Peyer's patch (tissue), 4 donors: ENCODE results near the gene MOCS1. TPM values are rescaled to one million over a fixed set of nuclear protein-coding genes. Genes with fewer than 3 reads are reported as not detected.

Experiments
- DNase-seq, 3 donors: peaks; one replicate each; pipeline ENCODE4 v3.0.0-alpha.2; 2017 to 2019
- H3K27ac ChIP-seq, 4 donors: fragments of 200-600 bp; sonication (generic); one replicate each; pipeline ENCODE4 v1.5.1; 2016 to 2019
- H3K27me3 ChIP-seq, 2 donors: fragments of 200-600 bp; sonication (generic); one replicate each; pipeline ENCODE4 v1.5.1; 2019
- H3K36me3 ChIP-seq, 3 donors: fragments of 200-600 bp; sonication (generic); one replicate each; pipeline ENCODE4 v1.5.1; 2016 to 2019
- H3K4me1 ChIP-seq, 4 donors: fragments of 200-600 bp; sonication (generic); one replicate each; pipeline ENCODE4 v1.5.1; 2016 to 2019
- H3K4me3 ChIP-seq, 4 donors: fragments of 200-600 bp; sonication (generic); 1 replicate in 3 of 4; 2 replicates in 1 of 4; pipeline ENCODE4 v1.5.1; 2016 to 2019; ENCODE audit warnings: mild to moderate bottlenecking in 1 of 4
- H3K9me3 ChIP-seq, 4 donors: fragments of 200-600 bp; sonication (generic); one replicate each; pipeline ENCODE4 v1.5.1; 2016 to 2019; ENCODE audit warnings: mild to moderate bottlenecking in 1 of 4
- CTCF ChIP-seq, 6 experiments: fragments of 450-650 bp in 4 of 6; fragments of 200-600 bp in 2 of 6; sonication (generic) in 1 of 6; IDR thresholded peaks; one replicate each; pipeline ENCODE4 v1.5.1; 2017 to 2019; ENCODE audit warnings: antibody characterized with exemption in 6 of 6, mild to moderate bottlenecking in 3 of 6, moderate library complexity in 1 of 6
- POLR2A ChIP-seq, 2 donors: fragments of 450-650 bp; IDR thresholded peaks; one replicate each; pipeline ENCODE4 v1.5.1; 2017; ENCODE audit warnings: antibody characterized with exemption in 2 of 2, mild to moderate bottlenecking in 2 of 2, moderate library complexity in 2 of 2
- total RNA-seq, 4 donors: library from RNA; depleted of rRNA; stranded (reverse); fragments of >200 nt; gene quantifications; one replicate each; pipeline ENCODE4 v1.1.0, GENCODE V29; 2016

MOCS1 gene
- total RNA-seq, 4 donors from 2014 or later = 32.2 to 62.0 (median 53.6) TPM

DNA sequence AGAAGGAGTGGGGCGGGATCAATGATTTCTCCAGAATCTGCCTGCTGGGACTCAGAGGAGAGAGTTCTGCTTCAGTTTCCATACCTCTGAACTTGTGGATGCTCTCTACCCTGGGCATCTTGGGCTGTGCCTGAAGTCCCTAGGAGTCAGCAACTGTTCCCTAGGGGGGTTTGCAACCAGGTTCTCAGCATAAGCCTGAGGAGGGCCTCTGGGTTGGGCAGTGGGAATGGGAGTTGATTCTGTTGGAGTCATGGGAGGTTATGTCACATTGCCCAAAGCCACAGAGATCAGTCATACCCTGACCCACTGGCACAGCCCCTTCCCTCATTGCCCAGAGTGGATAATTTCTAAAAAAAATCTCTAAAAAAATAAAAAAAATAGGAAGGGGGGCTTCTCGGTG is 47.4 kb downstream of the MOCS1 start:
- DNase-seq = no peak
- H3K27me3 ChIP-seq = no peaks in the 10 kb centered on the region
- H3K9me3 ChIP-seq = no peaks in the 10 kb centered on the region
- no peaks in the 10 kb centered on the region for H3K36me3 ChIP-seq
- TF ChIP-seq CTCF (IDR thresholded peaks at IDR 0.05) (no peak), POLR2A (IDR thresholded peaks at IDR 0.05) (no peak)
- H3K4me1 ChIP-seq = peaks cover 0 to 17% (median 0%) of the 10 kb centered on the region in 4 donors
- H3K27ac ChIP-seq = peak overlapping the region in 2 of 4 donors; percentile 66 to 77
- H3K4me3 ChIP-seq = no peak overlapping the region

- Histone ChIP-seq H3K27me3 (no peaks in the 10 kb centered on the region), H3K4me1 (peaks cover 0 to 19% (median 0%) of the 10 kb centered on the region in 4 donors), H3K9me3 (no peaks in the 10 kb centered on the region), H3K4me3 (no peak overlapping the region), H3K36me3 (no peaks in the 10 kb centered on the region), H3K27ac (peak overlapping the region in 1 of 4 donors; percentile 12)
- DNase-seq = no peak
- TF ChIP-seq POLR2A (IDR thresholded peaks at IDR 0.05) (no peak), CTCF (IDR thresholded peaks at IDR 0.05) (no peak)
Measured at GRCh38 chr6:39885691-39886090, 48.6 kb downstream of the MOCS1 start.

DNA sequence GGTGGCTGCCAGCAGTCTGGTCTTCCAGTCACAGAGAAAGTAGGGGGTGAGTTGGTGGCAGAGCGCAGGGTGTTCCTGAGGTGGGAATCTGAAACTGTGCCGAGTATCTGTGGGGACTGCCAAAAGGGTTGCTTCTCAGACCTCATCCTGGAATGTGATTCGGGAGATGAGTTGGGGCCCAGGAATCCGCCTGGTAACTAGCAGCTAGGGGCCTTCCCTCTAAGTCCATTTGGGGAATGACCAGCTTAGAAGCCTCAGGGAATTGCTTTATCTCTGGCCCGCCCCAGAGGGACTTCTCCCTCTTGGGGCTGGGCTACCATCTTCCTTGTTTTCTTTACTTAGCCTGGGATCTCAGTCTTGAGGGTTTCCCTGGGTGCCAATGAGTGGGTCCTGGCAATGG is 49.6 kb downstream of the MOCS1 start:
- TF ChIP-seq POLR2A (IDR thresholded peaks at IDR 0.05) (no peak), CTCF (IDR thresholded peaks at IDR 0.05) (no peak)
- Histone ChIP-seq H3K4me1 (peaks cover 0 to 19% (median 0%) of the 10 kb centered on the region in 4 donors), H3K27ac (no peak overlapping the region)

GRCh38 chr6:39882531-39882899 is 51.7 kb downstream of the MOCS1 start:
- H3K4me1 ChIP-seq = peaks cover 0 to 12% (median 0%) of the 10 kb centered on the region in 4 donors
- no peaks in the 10 kb centered on the region for H3K27me3 ChIP-seq
- TF ChIP-seq POLR2A (IDR thresholded peaks at IDR 0.05) (no peak), CTCF (IDR thresholded peaks at IDR 0.05) (no peak)
- no peak overlapping the region for H3K4me3 ChIP-seq
- H3K27ac ChIP-seq = peak overlapping the region in 2 of 4 donors; percentile 30 to 40
- no peaks in the 10 kb centered on the region for H3K9me3 ChIP-seq
- DNase-seq = no peak
- H3K36me3 ChIP-seq = peaks cover 0 to 9% (median 0%) of the 10 kb centered on the region in 3 donors

More for the DNA sequence above, 49.6 kb downstream of the MOCS1 start:
- H3K27me3 ChIP-seq = no peaks in the 10 kb centered on the region
- no peak for DNase-seq
- H3K4me3 ChIP-seq = no peak overlapping the region
- no peaks in the 10 kb centered on the region for H3K9me3 ChIP-seq
- no peaks in the 10 kb centered on the region for H3K36me3 ChIP-seq

- peaks cover 0 to 9% (median 0%) of the 10 kb centered on the region in 3 donors for H3K36me3 ChIP-seq
- H3K27me3 ChIP-seq = no peaks in the 10 kb centered on the region
- no peak for DNase-seq
- H3K9me3 ChIP-seq = no peaks in the 10 kb centered on the region
- H3K4me3 ChIP-seq = no peak overlapping the region
- TF ChIP-seq POLR2A (IDR thresholded peaks at IDR 0.05) (no peak), CTCF (IDR thresholded peaks at IDR 0.05) (no peak)
- peaks cover 0 to 10% (median 0%) of the 10 kb centered on the region in 4 donors for H3K4me1 ChIP-seq
- peak overlapping the region in 3 of 4 donors; percentile 30 to 40 (median 30) for H3K27ac ChIP-seq
Measured at GRCh38 chr6:39881851-39882530, 52.3 kb downstream of the MOCS1 start.
